Measurements from ENCODE around the gene CSNK1E. TPM values are rescaled to one million over a fixed set of nuclear protein-coding genes. Genes with fewer than 3 reads are reported as not detected.

Gene CSNK1E
- total and polyA plus RNA-seq, 2 of the 4 experiments (the other 2 are of a cell fraction) = 116 to 276 TPM

GRCh38 chr22:38266120-38266519 is 51.1 kb downstream of the CSNK1E start:
- peaks cover 100% of the 10 kb centered on the region for H4K20me1 ChIP-seq (ENCODE audit: insufficient read depth, low read length)
- TF ChIP-seq USF2 (IDR thresholded peaks at IDR 0.05; ENCODE audit: low read depth, low read length) = peak; percentile 82
- TF ChIP-seq POLR2A (IDR thresholded peaks at IDR 0.05; ENCODE audit: low read depth, low read length) = no peak
- WGBS, 2 experiments (ENCODE audit: extremely low coverage in 2 of 2, insufficient read length in 1 of 2) = 95% methylated on average over 3 of the region's 8 CpGs; no CpG with 5 or more reads in 1 of the 2 experiments

More at GRCh38 chr22:38266120-38266519, 51.1 kb downstream of the CSNK1E start:
- Histone ChIP-seq H2AFZ (replicated peaks; ENCODE audit: low read length, poor library complexity) (no peak overlapping the region), H2AK5ac (ENCODE audit: low read depth, low read length) (no peak overlapping the region), H2BK5ac (ENCODE audit: low read depth, low read length, poor library complexity, severe bottlenecking) (no peak overlapping the region), H2BK15ac (ENCODE audit: low read depth, low read length) (no peak overlapping the region), H3K27me3 (ENCODE audit: control insufficient read depth, insufficient read depth, low read length) (no peaks in the 10 kb centered on the region), H3K9me1 (ENCODE audit: insufficient read depth, low read length) (peaks cover 46% of the 10 kb centered on the region), H3K23ac (ENCODE audit: low read depth, low read length) (no peak overlapping the region), H2BK120ac (ENCODE audit: low read depth, low read length) (no peak overlapping the region), H3K9ac (ENCODE audit: low read depth, low read length) (no peak overlapping the region), H2AK9ac (replicated peaks; ENCODE audit: low read depth, low read length, poor library complexity) (peak overlapping the region; percentile 46), H3K14ac (replicated peaks; ENCODE audit: low read depth, low read length) (no peak overlapping the region), H3K4me3 (ENCODE audit: insufficient read depth, low read depth, low read length) (no peak overlapping the region), H3K4me2 (ENCODE audit: low read depth, low read length) (0 out of 2 replicates have a peak overlapping the region, but pooled peaks have one; percentile 29), H3K79me1 (ENCODE audit: low read depth in 1 of 2, low read length in 2 of 2) (peaks cover 5 to 98% of the 10 kb centered on the region in 2 experiments; a peak in 3 of 4 replicates), H3K56ac (ENCODE audit: extremely low read depth, insufficient read depth, low read length) (no peak overlapping the region), H3K36me3 (ENCODE audit: control insufficient read depth, insufficient read depth, low read length) (peaks cover 8% of the 10 kb centered on the region), H3K4me1 (ENCODE audit: control insufficient read depth, insufficient read depth, low read length) (peaks cover 21% of the 10 kb centered on the region), H3K18ac (ENCODE audit: low read depth, low read length) (no peak overlapping the region), H2BK20ac (ENCODE audit: low read depth, low read length) (no peak overlapping the region), H4K91ac (ENCODE audit: insufficient read depth, low read depth, low read length) (no peak overlapping the region), H4K8ac (ENCODE audit: low read depth in 2 of 2, low read length in 2 of 2) (no peak overlapping the region), H3K27ac (ENCODE audit: insufficient read depth, low read length) (no peak overlapping the region), H3K9me3 (ENCODE audit: control insufficient read depth, insufficient read depth, low read length) (no peaks in the 10 kb centered on the region), H4K5ac (ENCODE audit: low read depth, low read length) (no peak overlapping the region), H3K4ac (ENCODE audit: low read depth, low read length) (no peak overlapping the region)
- ATAC-seq (ENCODE audit: low read depth) (no peak), DNase-seq (peak; percentile 19)
- POLR2A ChIA-PET (ENCODE audit: unreplicated experiment) = no interaction called here
- in situ Hi-C loops (cut with MboI; ENCODE audit: low sequenced_read_pairs) = no loop called here
- dilution Hi-C loops (cut with HindIII; ENCODE audit: low sequenced_read_pairs, unreplicated experiment) = no loop called here
- CTCF ChIA-PET = no interaction called here
- intact Hi-C loops (cut with micrococcal nuclease) = no loop called here
- BruUV-seq (replicated peaks) = no TSS peak

All from IMR-90 (cell line).